OCI-LY3 (cell line): ENCODE results near the gene SLC44A1.

Source experiments
- H2AFZ ChIP-seq: fragments of 200-600, 300-600 bp; shearing (Covaris generic); 2 replicates; pipeline ENCODE4 v1.6.0; 2014; ENCODE audit warnings: antibody characterized with exemption, low read depth, low read length
- H3K27ac ChIP-seq: fragments of 200-600, 300-600 bp; sonication (generic); 2 replicates; pipeline ENCODE4 v1.5.1; 2014; ENCODE audit warnings: mild to moderate bottlenecking, low read length, moderate library complexity, mixed read lengths
- H3K27me3 ChIP-seq: fragments of 200-600, 300-600 bp; sonication (generic); 2 replicates; pipeline ENCODE4 v1.6.1; 2014; ENCODE audit warnings: low read depth, low read length, mixed read lengths
- H3K36me3 ChIP-seq: fragments of 200-600, 300-600 bp; sonication (generic); replicated peaks from 2 replicates; pipeline ENCODE3; 2014; ENCODE audit warnings: low read depth, low read length, mixed read lengths
- H3K4me1 ChIP-seq: fragments of 300-600, 200-600 bp; sonication (generic); 2 replicates; pipeline ENCODE4 v1.6.1; 2014; ENCODE audit warnings: low read length, mixed read lengths
- H3K4me2 ChIP-seq: fragments of 200-600, 300-600 bp; sonication (generic); 2 replicates; pipeline ENCODE4 v1.6.1; 2014; ENCODE audit warnings: low read length, mixed read lengths
- H3K4me3 ChIP-seq: fragments of 300-600, 200-600 bp; sonication (generic); 2 replicates; pipeline ENCODE4 v1.5.1; 2014; ENCODE audit warnings: antibody characterized with exemption, mild to moderate bottlenecking, low read length, moderate library complexity
- H3K79me2 ChIP-seq: fragments of 300-600, 200-600 bp; shearing (Covaris generic); 2 replicates; pipeline ENCODE4 v1.6.1; 2014; ENCODE audit warnings: mild to moderate bottlenecking, low read length, mixed read lengths
- H3K9ac ChIP-seq: fragments of 300-600, 200-600 bp; shearing (Covaris generic); 2 replicates; pipeline ENCODE4 v1.6.0; 2014; ENCODE audit warnings: mild to moderate bottlenecking, low read length, moderate library complexity
- H3K9me3 ChIP-seq: fragments of 200-600, 300-600 bp; shearing (Covaris generic); 2 replicates; pipeline ENCODE4 v1.6.1; 2014; ENCODE audit warnings: low read length, mixed read lengths; ENCODE audit not compliant: insufficient read depth
- H4K20me1 ChIP-seq: fragments of 200-600, 300-600 bp; sonication (generic); 2 replicates; pipeline ENCODE4 v1.6.1; 2016; ENCODE audit warnings: low read length, mixed read lengths; ENCODE audit not compliant: insufficient read depth
- CTCF ChIP-seq: fragments of 200-600, 300-600 bp; sonication (generic); IDR thresholded peaks from 2 replicates; pipeline ENCODE4 v1.5.1; 2014; ENCODE audit warnings: antibody characterized with exemption, low read length, low read depth
- EZH2phosphoT487 ChIP-seq: fragments of 200-600 bp; shearing (Covaris generic); IDR thresholded peaks from 2 replicates; pipeline ENCODE4 v1.6.1; 2018; ENCODE audit warnings: antibody characterized with exemption, mixed run types, low read depth

SLC44A1 gene

GRCh38 chr9:105313238-105313637 lies 68.8 kb downstream of the SLC44A1 start:
- TF ChIP-seq CTCF (no peak), EZH2phosphoT487 (no peak)
- Histone ChIP-seq H3K4me1 (peaks cover 93% of the 10 kb centered on the region), H3K79me2 (peaks cover 27% of the 10 kb centered on the region), H3K4me2 (no peak overlapping the region), H3K9me3 (no peaks in the 10 kb centered on the region), H4K20me1 (no peaks in the 10 kb centered on the region), H2AFZ (no peak overlapping the region), H3K4me3 (no peak overlapping the region), H3K36me3 (peaks cover 26% of the 10 kb centered on the region), H3K27ac (peak overlapping the region; percentile 95), H3K27me3 (no peaks in the 10 kb centered on the region), H3K9ac (no peak overlapping the region)

- Histone ChIP-seq H4K20me1 (no peaks in the 10 kb centered on the region), H3K27me3 (no peaks in the 10 kb centered on the region), H3K79me2 (peaks cover 22% of the 10 kb centered on the region), H3K4me3 (no peak overlapping the region), H2AFZ (no peak overlapping the region), H3K27ac (0 out of 2 replicates have a peak overlapping the region, but pooled peaks have one; percentile 3), H3K9me3 (no peaks in the 10 kb centered on the region), H3K36me3 (peaks cover 39% of the 10 kb centered on the region), H3K4me1 (peaks cover 79% of the 10 kb centered on the region), H3K4me2 (no peak overlapping the region), H3K9ac (no peak overlapping the region)
- TF ChIP-seq EZH2phosphoT487: no peak
- no peak for TF ChIP-seq CTCF
Observed at GRCh38 chr9:105316703-105317102, 72.3 kb downstream of the SLC44A1 start.

GRCh38 chr9:105318729-105319191 lies 74.3 kb downstream of the SLC44A1 start:
- Histone ChIP-seq H3K27ac (peak overlapping the region; percentile 80), H3K79me2 (peaks cover 10% of the 10 kb centered on the region; the same call in 1 of the 2 replicates), H4K20me1 (no peaks in the 10 kb centered on the region), H3K4me2 (peak overlapping the region; percentile 82), H3K27me3 (no peaks in the 10 kb centered on the region), H3K9me3 (no peaks in the 10 kb centered on the region), H3K4me3 (peak overlapping the region; percentile 62), H3K4me1 (peaks cover 70% of the 10 kb centered on the region), H2AFZ (no peak overlapping the region; the same call in 1 of the 2 replicates), H3K36me3 (peaks cover 32% of the 10 kb centered on the region), H3K9ac (peak overlapping the region; percentile 54)
- TF ChIP-seq EZH2phosphoT487 (no peak), CTCF (no peak)

- H3K4me2 ChIP-seq: peak overlapping the region; percentile 82
- peaks cover 10% of the 10 kb centered on the region; the same call in 1 of the 2 replicates for H3K79me2 ChIP-seq
- peak overlapping the region; percentile 62 for H3K4me3 ChIP-seq
- H3K9ac ChIP-seq: peak overlapping the region; percentile 54
- peaks cover 31% of the 10 kb centered on the region for H3K36me3 ChIP-seq
- H3K27me3 ChIP-seq: no peaks in the 10 kb centered on the region
- H3K4me1 ChIP-seq: peaks cover 65% of the 10 kb centered on the region
- no peaks in the 10 kb centered on the region for H4K20me1 ChIP-seq
- H3K9me3 ChIP-seq: no peaks in the 10 kb centered on the region
- no peak overlapping the region; the same call in 1 of the 2 replicates for H2AFZ ChIP-seq
- TF ChIP-seq CTCF (no peak), EZH2phosphoT487 (no peak)
- H3K27ac ChIP-seq: peak overlapping the region; percentile 80
Observed at GRCh38 chr9:105319202-105319813, 74.9 kb downstream of the SLC44A1 start.
